HepG2 (cell line): ENCODE data around the gene AGAP4. TPM values are rescaled to one million over a fixed set of nuclear protein-coding genes. Genes with fewer than 3 reads are reported as not detected.
"Not testable (repeated sequence)": the region's sequence is repeated elsewhere in the genome, so short reads cannot be mapped to it uniquely, and the experiment has no call there.

Experiments used
- ATAC-seq: fragments of 200-7000 bp; cut with Tn5 transposase; 3 replicates; pipeline ENCODE4 v1.9.1; 2020; ENCODE audit warnings: mild to moderate bottlenecking, moderate library complexity
- BruUV-seq: library from RNA; stranded (reverse); fragments of 400-500 nt; replicated peaks from 2 replicates; lab custom pipeline; 2021; lab: Mats Ljungman, UMichigan
- CTCF ChIA-PET: fragments of 300-600 bp; formaldehyde crosslinking; extraction: SDS; loops from one replicate; lab custom pipeline; 2021; ENCODE audit warnings: low total read pairs, inconsistent platforms, low intra/inter-chr PET ratio; lab: Yijun Ruan, JAX
- POLR2A ChIA-PET: fragments of 350-600 bp; sonication (Branson Sonifier 250); formaldehyde crosslinking; loops from one replicate; lab custom pipeline; 2020; ENCODE audit warnings: antibody characterized with exemption, inconsistent platforms; lab: Yijun Ruan, JAX
- DNase-seq: peaks from one replicate; pipeline ENCODE4 v3.0.0-alpha.2; 2015; ENCODE audit warnings: low spot score
- FAIRE-seq: peaks from 3 replicates; lab custom pipeline; 2011; peaks lifted over from hg19 to GRCh38; lab: Jason Lieb, UNC
- H2AFZ ChIP-seq: one replicate; pipeline ENCODE4 v1.6.1; 2011; ENCODE audit warnings: low read length, inconsistent platforms
- H3K27ac ChIP-seq: fragments of 300-600 bp; 3 replicates; pipeline ENCODE4 v1.8.0; 2011; ENCODE audit warnings: mixed run types, mild to moderate bottlenecking, mixed read lengths, low read length, inconsistent platforms; ENCODE audit not compliant: insufficient read depth; ENCODE audit errors: extremely low read length
- H3K27me3 ChIP-seq, 2 experiments: fragments of 200-600 bp in 1 of 2; 2 replicates in 1 of 2; 3 replicates in 1 of 2; pipeline versions ENCODE4 v1.6.0 to v1.8.0; 2011; ENCODE audit warnings: low read length in 2 of 2, mild to moderate bottlenecking in 2 of 2, moderate library complexity in 2 of 2, inconsistent platforms in 1 of 2; ENCODE audit not compliant: insufficient read depth in 2 of 2, control insufficient read depth in 1 of 2
- H3K36me3 ChIP-seq, 2 experiments: fragments of 200-600 bp in 1 of 2; replicated peaks in 1 of 2; 2 replicates in 1 of 2; 3 replicates in 1 of 2; pipeline versions ENCODE4 v1.5.1 to v1.8.0; 2011; ENCODE audit warnings: low read length in 2 of 2, inconsistent platforms in 1 of 2; ENCODE audit not compliant: insufficient read depth in 2 of 2, control insufficient read depth in 1 of 2
- H3K4me1 ChIP-seq: 2 replicates; pipeline ENCODE4 v1.5.1; 2012; ENCODE audit warnings: low read length, inconsistent platforms; ENCODE audit not compliant: insufficient read depth
- H3K4me2 ChIP-seq: 2 replicates; pipeline ENCODE4 v1.6.0; 2011; ENCODE audit warnings: low read depth, low read length, inconsistent platforms
- H3K4me3 ChIP-seq, 3 experiments: fragments of 200-600 bp in 1 of 3; sonication (generic), shearing (Covaris generic) in 1 of 3; replicated peaks in 1 of 3; 2 replicates each; pipeline ENCODE4 v1.5.1; 2011 to 2016; ENCODE audit warnings: low read length in 3 of 3, inconsistent platforms in 2 of 3, low read depth in 2 of 3, mild to moderate bottlenecking in 2 of 3, control low read depth in 1 of 3, mixed read lengths in 1 of 3; ENCODE audit not compliant: insufficient read depth in 1 of 3
- H3K79me2 ChIP-seq: one replicate; pipeline ENCODE4 v1.6.1; 2011; ENCODE audit warnings: low read length, inconsistent platforms; ENCODE audit not compliant: insufficient read depth
- H3K9ac ChIP-seq: 2 replicates; pipeline ENCODE4 v1.6.0; 2011; ENCODE audit warnings: mild to moderate bottlenecking, low read depth, low read length, inconsistent platforms; ENCODE audit not compliant: insufficient read depth
- H3K9me3 ChIP-seq: 2 replicates; pipeline ENCODE4 v1.5.1; 2012; ENCODE audit warnings: mild to moderate bottlenecking, low read length
- H4K20me1 ChIP-seq: 2 replicates; pipeline ENCODE4 v1.6.0; 2011; ENCODE audit warnings: inconsistent platforms, mild to moderate bottlenecking, low read length, moderate library complexity; ENCODE audit not compliant: insufficient read depth
- BRF2 ChIP-seq: sonication (generic); formaldehyde crosslinking; IDR thresholded peaks from 2 replicates; pipeline ENCODE4 v1.8.1; 2022; ENCODE audit warnings: mild to moderate bottlenecking, missing genetic modification reagents
- CEBPB ChIP-seq: IDR thresholded peaks from 2 replicates; pipeline ENCODE4 v1.6.1; 2011; ENCODE audit warnings: low read depth, low read length, improper control_type of control experiment, borderline replicate concordance
- CEBPG ChIP-seq: IDR thresholded peaks from 2 replicates; pipeline ENCODE4 v1.6.1; 2016
- TRIM24 ChIP-seq: sonication (generic); formaldehyde crosslinking; IDR thresholded peaks from 2 replicates; pipeline ENCODE4 v1.8.0; 2022; ENCODE audit warnings: mild to moderate bottlenecking, missing genetic modification reagents
- WGBS: methylation state at CpG from one replicate; pipeline ENCODE4 v1.1.6; 2017; ENCODE audit warnings: low lambda C conversion rate; 5-methylcytosine and 5-hydroxymethylcytosine counted together
- in situ Hi-C: cut with HindIII; loops from 2 replicates; pipeline ENCODE4 v1.10.0; 2017; ENCODE audit warnings: low pct_unique_long_range_greater_than_20kb; ENCODE audit not compliant: extremely low pct_ligation_motif_present
- intact Hi-C: fragments of 100-400 bp; cut with micrococcal nuclease; formaldehyde crosslinking; loops from one replicate; pipeline ENCODE4 v1.10.0; 2022; ENCODE audit not compliant: unreplicated experiment
- polyA plus RNA-seq, 8 experiments: library from polyadenylated mRNA; depleted of rRNA in 3 of 8; stranded (reverse) in 7 of 8; unstranded in 1 of 8; fragments of >200 nt; fragmentation: Illumina TruSeq in 4 of 8; extraction: Trizol in 4 of 8; gene quantifications; 2 replicates each; pipeline versions ENCODE4 v1.2.1 to v1.2.3, GENCODE V29; 2011 to 2016; ENCODE audit warnings: low read depth in 4 of 8, missing spikeins in 1 of 8, mixed read lengths in 1 of 8; ENCODE audit not compliant: insufficient read depth in 1 of 8
- total RNA-seq, 5 experiments: library from RNA; depleted of rRNA; stranded (reverse); fragments of >200 nt; fragmentation: Illumina TruSeq; extraction: Trizol; gene quantifications; 2 replicates each; pipeline ENCODE4 v1.2.3, GENCODE V29; 2016; ENCODE audit warnings: low read depth in 1 of 5

Gene AGAP4
- total and polyA plus RNA-seq, 2 of the 13 experiments (the other 11 are each of a cell fraction or from before 2014, with no cell fraction given), result 11.0 to 38.3 TPM

GRCh38 chr10:45812959-45813358, 34.3 kb downstream of the AGAP4 start:
- WGBS, result 27% methylated on average over 8 of the region's 13 CpGs
- H3K4me2 ChIP-seq, result 0 out of 2 replicates have a peak overlapping the region, but pooled peaks have one; percentile 27
- intact Hi-C loops, H3K27ac ChIP-seq, POLR2A ChIA-PET, H3K9ac ChIP-seq, BruUV-seq, H3K27me3 ChIP-seq, in situ Hi-C loops, H2AFZ ChIP-seq, FAIRE-seq, H3K9me3 ChIP-seq, H3K36me3 ChIP-seq, CTCF ChIA-PET, H3K4me3 ChIP-seq, H3K79me2 ChIP-seq, DNase-seq, H4K20me1 ChIP-seq, H3K4me1 ChIP-seq: not testable (repeated sequence)
- peak; percentile 54 for ATAC-seq

GRCh38 chr10:45811075-45811474, 36.2 kb downstream of the AGAP4 start:
- WGBS, result 9% methylated on average over 6 of the region's 6 CpGs
- Histone ChIP-seq H2AFZ (no peak overlapping the region), H3K4me1 (no peaks in the 10 kb centered on the region), H3K9ac (no peak overlapping the region), H3K27me3 (peaks cover 0 to 2% of the 10 kb centered on the region in 2 experiments; a peak in 1 of 5 replicates), H4K20me1 (no peaks in the 10 kb centered on the region), H3K9me3 (no peaks in the 10 kb centered on the region), H3K36me3 (no peaks in the 10 kb centered on the region), H3K27ac (no peak overlapping the region), H3K4me2 (peak overlapping the region; percentile 32; the same call in 1 of the 2 replicates), H3K79me2 (no peaks in the 10 kb centered on the region), H3K4me3 (no peak overlapping the region)
- in situ Hi-C loops, result no loop called here
- ChIA-PET POLR2A (no interaction called here), CTCF (no interaction called here)
- TF ChIP-seq BRF2 (CRISPR knock-in tag) (no peak), TRIM24 (no peak), CEBPG (CRISPR knock-in tag) (peak; percentile 72), CEBPB (peak; percentile 91)
- no peak for DNase-seq
- FAIRE-seq, result peak; percentile 62
- BruUV-seq, result no TSS peak
- intact Hi-C loops, result no loop called here
- ATAC-seq, result peak; percentile 69; the same call in 2 of the 3 replicates
